Measurements from ENCODE around the gene CLIP2.

Gene CLIP2

DNA sequence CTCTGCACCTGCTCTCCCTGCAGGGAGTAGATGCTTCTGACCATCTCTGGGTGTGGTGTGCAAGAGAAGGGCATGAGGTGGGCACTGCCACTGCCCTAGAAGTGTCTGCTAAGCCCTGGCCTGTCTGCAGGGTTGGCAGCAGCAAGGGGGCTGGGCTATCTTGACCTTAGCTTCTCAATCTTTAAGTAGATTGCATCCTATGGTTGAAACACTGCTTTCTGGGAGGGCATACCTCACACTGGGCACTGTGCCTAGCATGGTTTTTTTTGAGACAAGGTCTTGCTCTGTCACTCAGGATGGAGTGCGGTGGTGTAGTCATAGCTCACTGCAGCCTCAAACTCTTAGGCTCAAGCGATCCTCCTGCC lies 54.9 kb downstream of the CLIP2 start:
- H3K9me2 ChIP-seq (replicated peaks; ENCODE audit: low read depth, low read length): no peaks in the 10 kb centered on the region
- H3K9ac ChIP-seq (ENCODE audit: low read depth, low read length, poor library complexity, severe bottlenecking): no peak overlapping the region
- H3K9me3 ChIP-seq (ENCODE audit: insufficient read depth, low read depth, low read length): no peaks in the 10 kb centered on the region
- no peak overlapping the region for H2AFZ ChIP-seq (ENCODE audit: low read length)
- no peak for TF ChIP-seq EZH2phosphoT487 (IDR thresholded peaks at IDR 0.05; ENCODE audit: borderline replicate concordance)
- TF ChIP-seq, protein P1, sequence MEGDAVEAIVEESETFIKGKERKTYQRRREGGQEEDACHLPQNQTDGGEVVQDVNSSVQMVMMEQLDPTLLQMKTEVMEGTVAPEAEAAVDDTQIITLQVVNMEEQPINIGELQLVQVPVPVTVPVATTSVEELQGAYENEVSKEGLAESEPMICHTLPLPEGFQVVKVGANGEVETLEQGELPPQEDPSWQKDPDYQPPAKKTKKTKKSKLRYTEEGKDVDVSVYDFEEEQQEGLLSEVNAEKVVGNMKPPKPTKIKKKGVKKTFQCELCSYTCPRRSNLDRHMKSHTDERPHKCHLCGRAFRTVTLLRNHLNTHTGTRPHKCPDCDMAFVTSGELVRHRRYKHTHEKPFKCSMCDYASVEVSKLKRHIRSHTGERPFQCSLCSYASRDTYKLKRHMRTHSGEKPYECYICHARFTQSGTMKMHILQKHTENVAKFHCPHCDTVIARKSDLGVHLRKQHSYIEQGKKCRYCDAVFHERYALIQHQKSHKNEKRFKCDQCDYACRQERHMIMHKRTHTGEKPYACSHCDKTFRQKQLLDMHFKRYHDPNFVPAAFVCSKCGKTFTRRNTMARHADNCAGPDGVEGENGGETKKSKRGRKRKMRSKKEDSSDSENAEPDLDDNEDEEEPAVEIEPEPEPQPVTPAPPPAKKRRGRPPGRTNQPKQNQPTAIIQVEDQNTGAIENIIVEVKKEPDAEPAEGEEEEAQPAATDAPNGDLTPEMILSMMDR (conservative IDR thresholded peaks at IDR 0.05; ENCODE audit: low read length): no peak
- no peaks in the 10 kb centered on the region for H4K20me1 ChIP-seq (ENCODE audit: insufficient read depth, low read length, poor library complexity, severe bottlenecking)
- H3K79me2 ChIP-seq (ENCODE audit: insufficient read depth, low read length): peaks cover 8% of the 10 kb centered on the region; the same call in 1 of the 2 replicates
- no peaks in the 10 kb centered on the region for H3F3A ChIP-seq (ENCODE audit: low read depth)
- H3K4me2 ChIP-seq (ENCODE audit: low read depth, low read length, poor library complexity, severe bottlenecking): no peak overlapping the region
- no peak overlapping the region for H3K4me3 ChIP-seq (ENCODE audit: low read length, poor library complexity, severe bottlenecking)
- no peaks in the 10 kb centered on the region; the same call in 1 of the 2 replicates for H3K36me3 ChIP-seq (ENCODE audit: insufficient read depth, low read length)
- H3K27me3 ChIP-seq (ENCODE audit: insufficient read depth, low read length, poor library complexity, severe bottlenecking): no peaks in the 10 kb centered on the region
- H3K4me1 ChIP-seq (ENCODE audit: insufficient read depth, low read length, poor library complexity, severe bottlenecking): peaks cover 3% of the 10 kb centered on the region

DNA sequence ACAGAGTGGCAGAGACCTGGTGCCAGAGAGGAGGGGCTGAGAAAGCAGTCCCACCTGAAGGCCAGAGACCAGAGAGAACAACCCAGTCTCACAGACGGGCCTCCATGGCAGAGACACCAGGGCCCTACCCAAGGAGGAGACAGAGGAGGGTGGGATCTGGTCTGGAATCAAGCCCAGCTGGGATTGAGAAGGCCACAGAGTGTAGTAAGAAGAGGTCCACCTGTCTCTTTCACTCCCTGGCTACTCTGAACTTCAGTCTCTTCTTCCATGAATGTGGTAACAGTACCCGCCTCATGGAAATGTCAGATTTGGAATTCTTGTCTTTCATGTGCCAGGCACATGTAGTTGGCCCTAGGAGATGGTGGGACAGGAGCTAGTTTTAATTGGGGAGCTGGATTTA lies 55.6 kb downstream of the CLIP2 start:
- TF ChIP-seq, protein P1 (conservative IDR thresholded peaks at IDR 0.05; ENCODE audit: low read length): no peak
- no peak for TF ChIP-seq EZH2phosphoT487 (IDR thresholded peaks at IDR 0.05; ENCODE audit: borderline replicate concordance)
- Histone ChIP-seq H3K9me3 (ENCODE audit: insufficient read depth, low read depth, low read length) (no peaks in the 10 kb centered on the region), H3K4me3 (ENCODE audit: low read length, poor library complexity, severe bottlenecking) (no peak overlapping the region), H3K79me2 (ENCODE audit: insufficient read depth, low read length) (peaks cover 8% of the 10 kb centered on the region; the same call in 1 of the 2 replicates), H3K9me2 (replicated peaks; ENCODE audit: low read depth, low read length) (no peaks in the 10 kb centered on the region), H3K4me2 (ENCODE audit: low read depth, low read length, poor library complexity, severe bottlenecking) (no peak overlapping the region), H3K4me1 (ENCODE audit: insufficient read depth, low read length, poor library complexity, severe bottlenecking) (peaks cover 3% of the 10 kb centered on the region), H4K20me1 (ENCODE audit: insufficient read depth, low read length, poor library complexity, severe bottlenecking) (no peaks in the 10 kb centered on the region), H2AFZ (ENCODE audit: low read length) (no peak overlapping the region), H3K36me3 (ENCODE audit: insufficient read depth, low read length) (no peaks in the 10 kb centered on the region; the same call in 1 of the 2 replicates), H3K9ac (ENCODE audit: low read depth, low read length, poor library complexity, severe bottlenecking) (no peak overlapping the region), H3F3A (ENCODE audit: low read depth) (no peaks in the 10 kb centered on the region), H3K27me3 (ENCODE audit: insufficient read depth, low read length, poor library complexity, severe bottlenecking) (no peaks in the 10 kb centered on the region)

DNA sequence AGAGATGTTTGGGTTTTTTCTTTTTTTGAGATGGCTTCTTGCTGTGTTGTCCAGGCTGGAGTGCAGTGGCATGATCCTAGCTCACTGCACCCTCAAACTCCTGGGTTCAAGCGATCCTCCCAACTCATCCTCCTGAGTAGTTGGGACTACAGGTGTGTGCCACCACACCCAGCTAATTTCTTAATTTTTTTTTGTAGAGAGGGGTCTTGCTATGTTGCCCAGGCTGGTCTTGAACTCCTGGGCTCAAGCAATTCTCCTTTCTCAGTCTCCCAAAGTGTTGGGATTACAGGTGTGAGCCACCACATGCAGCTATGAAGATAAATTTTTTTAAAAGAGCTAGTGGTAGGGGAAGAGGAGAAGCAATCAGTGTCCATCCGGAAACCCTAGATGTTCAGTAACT lies 56.8 kb downstream of the CLIP2 start:
- Histone ChIP-seq H3K9me2 (replicated peaks; ENCODE audit: low read depth, low read length) (no peaks in the 10 kb centered on the region), H3K9ac (ENCODE audit: low read depth, low read length, poor library complexity, severe bottlenecking) (no peak overlapping the region)
- TF ChIP-seq EZH2phosphoT487 (IDR thresholded peaks at IDR 0.05; ENCODE audit: borderline replicate concordance): no peak
- TF ChIP-seq, protein P1 (conservative IDR thresholded peaks at IDR 0.05; ENCODE audit: low read length): no peak

More for the DNA sequence above, 56.8 kb downstream of the CLIP2 start:
- H3K79me2 ChIP-seq (ENCODE audit: insufficient read depth, low read length): peaks cover 8% of the 10 kb centered on the region; the same call in 1 of the 2 replicates
- H3K4me3 ChIP-seq (ENCODE audit: low read length, poor library complexity, severe bottlenecking): no peak overlapping the region
- H2AFZ ChIP-seq (ENCODE audit: low read length): no peak overlapping the region
- H3F3A ChIP-seq (ENCODE audit: low read depth): no peaks in the 10 kb centered on the region
- H3K27me3 ChIP-seq (ENCODE audit: insufficient read depth, low read length, poor library complexity, severe bottlenecking): no peaks in the 10 kb centered on the region
- H3K9me3 ChIP-seq (ENCODE audit: insufficient read depth, low read depth, low read length): no peaks in the 10 kb centered on the region
- no peaks in the 10 kb centered on the region for H4K20me1 ChIP-seq (ENCODE audit: insufficient read depth, low read length, poor library complexity, severe bottlenecking)
- H3K36me3 ChIP-seq (ENCODE audit: insufficient read depth, low read length): no peaks in the 10 kb centered on the region; the same call in 1 of the 2 replicates
- H3K4me2 ChIP-seq (ENCODE audit: low read depth, low read length, poor library complexity, severe bottlenecking): no peak overlapping the region
- H3K4me1 ChIP-seq (ENCODE audit: insufficient read depth, low read length, poor library complexity, severe bottlenecking): peaks cover under 1% of the 10 kb centered on the region

Measured in Loucy (cell line).